Ovary (tissue), 9 donors: Measurements from ENCODE around the gene SMURF1. TPM values are rescaled to one million over a fixed set of nuclear protein-coding genes. Genes with fewer than 3 reads are reported as not detected.

Experiments
- DNase-seq, 5 donors: peaks; one replicate each; pipeline ENCODE4 v3.0.0-alpha.2; 2019 to 2020
- H3K27ac ChIP-seq, 2 donors: fragments of 200-600 bp; one replicate each; pipeline versions ENCODE4 v1.5.1 to v1.8.0; 2019 to 2022
- H3K27me3 ChIP-seq: fragments of 200-600 bp; one replicate; pipeline ENCODE4 v1.8.0; 2022
- H3K36me3 ChIP-seq: fragments of 200-600 bp; sonication (generic); one replicate; pipeline ENCODE4 v1.5.1; 2019
- H3K4me1 ChIP-seq: one replicate; pipeline ENCODE4 v1.8.1; 2013; ENCODE audit warnings: mild to moderate bottlenecking, moderate library complexity; ENCODE audit not compliant: insufficient read depth
- H3K4me3 ChIP-seq: fragments of 200-600 bp; sonication (generic); one replicate; pipeline ENCODE4 v1.5.1; 2017
- H3K9me3 ChIP-seq, 2 donors: fragments of 200-600 bp in 1 of 2; sonication (generic) in 1 of 2; one replicate each; pipeline versions ENCODE4 v1.5.1 to v1.8.1; 2013 to 2019; ENCODE audit warnings: mild to moderate bottlenecking in 1 of 2, moderate library complexity in 1 of 2
- EP300 ChIP-seq: sonication (generic); formaldehyde crosslinking; IDR thresholded peaks from one replicate; pipeline ENCODE4 v1.6.1; 2017; ENCODE audit warnings: antibody characterized with exemption
- POLR2A ChIP-seq: fragments of 450-650 bp; IDR thresholded peaks from one replicate; pipeline ENCODE4 v1.6.1; 2017; ENCODE audit warnings: antibody characterized with exemption, mild to moderate bottlenecking, moderate library complexity
- WGBS, 3 donors: extraction: QIAGEN DNeasy Blood & Tissue Kit in 1 of 3; methylation state at CpG; one replicate each; pipeline versions ENCODE4 v1.1.5 to v1.1.7; 2013 to 2017; 5-methylcytosine and 5-hydroxymethylcytosine counted together
- intact Hi-C, 4 donors: fragments of 100-400 bp; cut with DNase I; formaldehyde crosslinking; loops; one replicate each; pipeline versions ENCODE4 v1.11.0 to v1.15.1; 2022 to 2023
- polyA plus RNA-seq, 2 donors: library from polyadenylated mRNA; stranded (reverse); fragments of 200-250 nt in 1 of 2; fragments of 350-450 nt in 1 of 2; fragmentation: Illumina TruSeq in 1 of 2; extraction: RNeasy Lipid Tissue Mini Kit (QIAGEN cat#74804) in 1 of 2; gene quantifications; one replicate each; pipeline ENCODE4 v1.2.3, GENCODE V29; 2013 to 2014
- total RNA-seq, 7 donors: library from RNA; depleted of rRNA in 2 of 7; stranded (reverse); fragments of >200 nt in 2 of 7; fragmentation: NEBNext Ultra II Directional in 3 of 7; extraction: Animal tissue kit (Norgen Biotek cat#: 25700) in 3 of 7; gene quantifications; one replicate each; pipeline versions ENCODE4 v1.1.0 to v1.2.4, GENCODE V29; 2016 to 2023
- TF ChIP-seq, protein P1 (sequence below), 3 donors: fragments of 450-650 bp in 2 of 3; fragments of 200-600 bp in 1 of 3; IDR thresholded peaks; one replicate each; pipeline versions ENCODE4 v1.5.1 to v1.8.0; 2016 to 2022; ENCODE audit warnings: antibody characterized with exemption in 3 of 3, mild to moderate bottlenecking in 1 of 3
- donor health status: DM: no; HTN: no; CAD: no; lungs with moderate emphysema.
- donor health status: DM: no; HTN: no; CAD: no.
- donor health status: Bipolar disorder and iron deficiency.
- donor health status: DM: yes; HTN: yes; CAD: no.
- donor health status: DM: no; HTN: no; CAD: no.
- donor health status: DM: yes; HTN: yes; CAD: no.

The SMURF1 gene
- total and polyA plus RNA-seq, 9 donors = 15.1 to 40.3 (median 27.2) TPM

DNA sequence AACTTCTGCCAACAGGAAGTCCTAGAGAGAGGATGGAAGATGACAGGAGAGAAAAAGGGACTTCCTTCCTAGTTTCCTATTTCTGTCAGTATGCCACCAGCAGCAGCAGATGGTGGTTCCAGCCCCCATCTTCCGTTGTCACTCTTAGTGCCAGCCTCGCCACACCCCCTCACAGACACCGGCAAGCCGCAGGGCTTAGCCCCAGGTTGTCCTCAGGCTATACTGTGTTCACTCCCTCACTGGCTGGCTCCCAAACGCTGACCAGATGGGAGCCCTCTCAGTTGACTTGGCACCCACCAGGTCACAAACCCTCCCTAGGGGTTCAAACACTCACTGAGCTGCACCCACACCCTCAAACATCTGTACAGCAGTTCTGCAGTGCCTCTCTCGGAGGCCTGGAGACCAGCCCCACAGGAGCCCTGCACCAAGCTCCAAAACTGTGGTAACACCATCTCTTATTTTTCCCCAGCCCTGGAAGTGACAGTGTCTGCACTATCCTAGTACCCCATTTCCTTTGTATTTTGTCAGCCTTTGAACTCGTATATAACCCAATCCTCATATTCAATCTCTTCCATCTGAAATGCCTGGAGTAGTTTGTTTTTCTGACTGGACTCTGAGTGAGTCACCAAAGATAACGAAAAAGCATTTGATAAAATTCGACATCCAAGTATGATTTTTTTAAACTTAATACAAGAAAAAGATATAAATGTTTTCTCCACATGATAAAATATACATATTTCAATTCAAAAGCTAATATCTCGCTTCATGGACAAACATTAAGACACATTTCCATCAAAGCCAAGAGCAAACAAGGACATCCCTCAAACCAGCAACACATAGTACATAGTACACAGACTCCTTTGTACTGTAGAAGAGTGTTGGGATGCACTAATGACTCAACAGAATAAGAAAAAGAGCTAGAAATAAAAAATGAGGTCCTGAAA lies 34.5 kb downstream of the SMURF1 start:
- WGBS, 3 donors = 40 to 46% (median 44%) methylated on average over 10 of the region's 10 CpGs
- no peak overlapping the region for H3K4me3 ChIP-seq
- no peak overlapping the region for H3K27ac ChIP-seq
- H3K4me1 ChIP-seq = peaks cover 19% of the 10 kb centered on the region
- TF ChIP-seq EP300 (no peak), POLR2A (no peak)
- TF ChIP-seq, protein P1, sequence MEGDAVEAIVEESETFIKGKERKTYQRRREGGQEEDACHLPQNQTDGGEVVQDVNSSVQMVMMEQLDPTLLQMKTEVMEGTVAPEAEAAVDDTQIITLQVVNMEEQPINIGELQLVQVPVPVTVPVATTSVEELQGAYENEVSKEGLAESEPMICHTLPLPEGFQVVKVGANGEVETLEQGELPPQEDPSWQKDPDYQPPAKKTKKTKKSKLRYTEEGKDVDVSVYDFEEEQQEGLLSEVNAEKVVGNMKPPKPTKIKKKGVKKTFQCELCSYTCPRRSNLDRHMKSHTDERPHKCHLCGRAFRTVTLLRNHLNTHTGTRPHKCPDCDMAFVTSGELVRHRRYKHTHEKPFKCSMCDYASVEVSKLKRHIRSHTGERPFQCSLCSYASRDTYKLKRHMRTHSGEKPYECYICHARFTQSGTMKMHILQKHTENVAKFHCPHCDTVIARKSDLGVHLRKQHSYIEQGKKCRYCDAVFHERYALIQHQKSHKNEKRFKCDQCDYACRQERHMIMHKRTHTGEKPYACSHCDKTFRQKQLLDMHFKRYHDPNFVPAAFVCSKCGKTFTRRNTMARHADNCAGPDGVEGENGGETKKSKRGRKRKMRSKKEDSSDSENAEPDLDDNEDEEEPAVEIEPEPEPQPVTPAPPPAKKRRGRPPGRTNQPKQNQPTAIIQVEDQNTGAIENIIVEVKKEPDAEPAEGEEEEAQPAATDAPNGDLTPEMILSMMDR (IDR thresholded peaks at IDR 0.05) = no peak
- H3K36me3 ChIP-seq = no peaks in the 10 kb centered on the region
- no peaks in the 10 kb centered on the region for H3K27me3 ChIP-seq
- DNase-seq = no peak
- intact Hi-C loops = no loop called here
- no peaks in the 10 kb centered on the region for H3K9me3 ChIP-seq

DNA sequence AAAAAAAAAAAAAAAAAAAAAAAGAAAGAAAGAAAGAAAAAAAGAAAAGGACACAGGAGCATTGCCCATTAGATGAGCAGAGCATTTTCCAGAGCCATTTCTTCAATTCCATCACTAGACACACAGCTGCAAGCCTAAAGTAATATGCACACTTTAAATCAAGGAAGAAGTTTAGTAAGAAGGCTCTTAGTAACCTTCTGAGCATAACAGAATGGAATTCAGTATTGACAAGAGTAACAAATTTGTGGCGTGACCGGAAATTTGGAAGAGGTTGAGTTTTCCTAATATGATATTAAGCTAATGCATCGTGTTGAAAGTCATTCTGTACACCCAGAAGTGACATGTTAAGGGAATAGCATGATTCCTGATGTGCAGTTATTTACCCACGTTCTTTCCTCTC lies 35.3 kb downstream of the SMURF1 start:
- Histone ChIP-seq H3K27me3 (no peaks in the 10 kb centered on the region), H3K36me3 (no peaks in the 10 kb centered on the region), H3K9me3 (no peaks in the 10 kb centered on the region), H3K4me3 (no peak overlapping the region), H3K27ac (no peak overlapping the region), H3K4me1 (peaks cover 19% of the 10 kb centered on the region)
- DNase-seq = no peak
- intact Hi-C loops = no loop called here
- 45 to 53% (median 50%) methylated on average over 4 of the region's 4 CpGs for WGBS, 3 donors
- TF ChIP-seq EP300 (no peak), POLR2A (no peak)
- TF ChIP-seq, protein P1 (IDR thresholded peaks at IDR 0.05) = no peak

DNA sequence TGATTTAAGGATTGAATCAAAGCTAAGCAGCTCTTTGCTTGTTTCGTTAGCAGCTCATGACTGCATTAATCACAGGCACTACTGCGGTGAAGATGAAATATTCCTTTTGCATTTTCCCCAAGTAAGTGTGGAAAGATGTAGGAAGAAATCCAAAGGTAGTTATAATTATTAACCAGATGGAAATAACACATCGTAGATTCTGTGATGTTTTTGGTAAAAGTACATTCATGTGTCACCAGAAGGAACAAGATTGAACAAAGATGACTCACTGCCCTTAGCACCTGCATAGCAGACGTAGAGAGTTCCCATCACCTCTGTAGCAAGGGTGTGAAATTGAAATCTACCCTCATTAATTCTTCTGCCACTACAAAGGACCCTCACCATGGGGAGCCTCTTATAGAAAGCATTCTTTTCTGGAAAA lies 37.1 kb downstream of the SMURF1 start:
- Histone ChIP-seq H3K4me3 (no peak overlapping the region), H3K9me3 (no peaks in the 10 kb centered on the region), H3K36me3 (no peaks in the 10 kb centered on the region), H3K27ac (peak overlapping the region; percentile 2 to 58), H3K27me3 (no peaks in the 10 kb centered on the region), H3K4me1 (peaks cover 19% of the 10 kb centered on the region)
- 45 to 54% (median 47%) methylated on average over 4 of the region's 4 CpGs for whole genome bisulfite sequencing, 3 donors
- TF ChIP-seq EP300 = no peak
- TF ChIP-seq, protein P1 (IDR thresholded peaks at IDR 0.05) = no peak
- TF ChIP-seq POLR2A = no peak
- intact Hi-C loops = loop anchor here in 1 of 4 donors (2.0 kb wide), 1 partner anchor 76 kb away; no protein-coding TSS in a partner anchor
- no peak for DNase-seq

DNA sequence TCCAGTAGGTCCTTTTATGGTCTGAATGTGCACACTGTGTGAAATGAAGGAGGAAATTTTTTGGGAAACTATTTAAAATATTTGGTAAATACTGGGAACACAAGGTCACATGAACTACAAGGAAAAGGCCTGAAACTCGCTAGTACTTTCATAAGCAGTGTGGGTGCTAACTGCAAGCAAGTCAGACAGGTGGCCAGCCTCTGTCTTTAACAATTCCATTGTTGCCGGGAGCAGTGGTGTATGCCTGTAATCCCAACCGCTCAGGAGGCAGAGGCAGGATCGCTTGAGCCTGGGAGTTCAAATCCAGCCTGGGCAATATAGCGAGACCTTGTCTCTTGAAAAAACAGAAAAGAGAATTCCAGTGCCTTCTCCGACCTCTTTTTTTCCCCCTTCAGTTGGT lies 37.5 kb downstream of the SMURF1 start:
- peaks cover 18% of the 10 kb centered on the region for H3K4me1 ChIP-seq
- H3K27ac ChIP-seq = peak overlapping the region; percentile 2 to 58
- peak; percentile 14 for TF ChIP-seq POLR2A
- TF ChIP-seq, protein P1 (IDR thresholded peaks at IDR 0.05) = no peak
- peak in 2 of 5 donors; percentile 34 to 44 for DNase-seq
- WGBS, 3 donors = 29 to 35% (median 30%) methylated on average over 6 of the region's 6 CpGs
- H3K9me3 ChIP-seq = no peaks in the 10 kb centered on the region
- no peaks in the 10 kb centered on the region for H3K27me3 ChIP-seq
- no peaks in the 10 kb centered on the region for H3K36me3 ChIP-seq
- intact Hi-C loops = loop anchor here in 1 of 4 donors (2.0 kb wide), 1 partner anchor 76 kb away; no protein-coding TSS in a partner anchor
- no peak overlapping the region for H3K4me3 ChIP-seq
